Measurements from ENCODE around the gene CALM3.

CALM3 gene

GRCh38 chr19:46644720-46645119 lies 43.6 kb downstream of the CALM3 start:
- Histone ChIP-seq H3K27ac (ENCODE audit: insufficient read depth in 1 of 2, low read depth in 1 of 2, low read length in 2 of 2, poor library complexity in 1 of 2, severe bottlenecking in 2 of 2) (no peak overlapping the region), H3K36me3 (ENCODE audit: control insufficient read depth in 4 of 4, insufficient read depth in 4 of 4, low read length in 3 of 4) (no peaks in the 10 kb centered on the region), H3K9me3 (ENCODE audit: control extremely low read depth in 1 of 5, control insufficient read depth in 4 of 5, insufficient read depth in 2 of 5, low read depth in 1 of 5, low read length in 4 of 5) (peaks cover 0 to 25% (median 18%) of the 10 kb centered on the region in 5 experiments), H3K4me3 (ENCODE audit: control insufficient read depth in 1 of 7, extremely low read depth in 1 of 7, insufficient read depth in 4 of 7, low read depth in 2 of 7, low read length in 6 of 7) (no peak overlapping the region), H3K4me1 (ENCODE audit: control extremely low read depth in 1 of 4, control insufficient read depth in 4 of 4, insufficient read depth in 4 of 4, low read length in 3 of 4) (peaks cover 2 to 5% (median 4%) of the 10 kb centered on the region in 4 experiments), H3K27me3 (replicated peaks in 2 of 5; ENCODE audit: control insufficient read depth in 4 of 5, insufficient read depth in 5 of 5, low read length in 4 of 5) (peaks cover 4 to 61% (median 23%) of the 10 kb centered on the region in 5 experiments)
- ChIA-PET CTCF (interaction anchor here (0.9 to 1.2 kb wide), 2 partner anchors 28 to 30 kb away, joined by 3 read pairs; no protein-coding TSS in a partner anchor), POLR2A (interaction anchor here (1.0 kb wide), 1 partner anchor 13 kb away, joined by 4 read pairs; no protein-coding TSS in a partner anchor)
- no peak for DNase-seq
- 80% methylated on average over 1 of the region's 3 CpGs for WGBS (ENCODE audit: insufficient coverage)

- H3K27me3 ChIP-seq (replicated peaks in 2 of 5; ENCODE audit: control insufficient read depth in 4 of 5, insufficient read depth in 5 of 5, low read length in 4 of 5) = peaks cover 4 to 60% (median 29%) of the 10 kb centered on the region in 5 experiments
- CTCF ChIA-PET = interaction anchor here (1.0 to 1.7 kb wide), 2 partner anchors 15 to 32 kb away, joined by 3 read pairs; partner anchors contain the start of gene DACT3
- POLR2A ChIA-PET = no interaction called here
Measured at GRCh38 chr19:46646402-46646801, 45.3 kb downstream of the CALM3 start.

GRCh38 chr19:46648060-46648960 lies 47.2 kb downstream of the CALM3 start:
- Histone ChIP-seq H3K9me3 (ENCODE audit: control extremely low read depth in 1 of 5, control insufficient read depth in 4 of 5, insufficient read depth in 2 of 5, low read depth in 1 of 5, low read length in 4 of 5) (peaks cover 0 to 25% (median 18%) of the 10 kb centered on the region in 5 experiments), H3K36me3 (ENCODE audit: control insufficient read depth in 4 of 4, insufficient read depth in 4 of 4, low read length in 3 of 4) (no peaks in the 10 kb centered on the region), H3K27me3 (replicated peaks in 2 of 5; ENCODE audit: control insufficient read depth in 4 of 5, insufficient read depth in 5 of 5, low read length in 4 of 5) (peaks cover 4 to 65% (median 30%) of the 10 kb centered on the region in 5 experiments), H3K4me3 (ENCODE audit: control insufficient read depth in 1 of 7, extremely low read depth in 1 of 7, insufficient read depth in 4 of 7, low read depth in 2 of 7, low read length in 6 of 7) (no peak overlapping the region), H3K4me1 (ENCODE audit: control extremely low read depth in 1 of 4, control insufficient read depth in 4 of 4, insufficient read depth in 4 of 4, low read length in 3 of 4) (no peaks in the 10 kb centered on the region), H3K27ac (ENCODE audit: insufficient read depth in 1 of 2, low read depth in 1 of 2, low read length in 2 of 2, poor library complexity in 1 of 2, severe bottlenecking in 2 of 2) (no peak overlapping the region)
- CTCF ChIA-PET = interaction anchor here (1.2 kb wide), 1 partner anchor 10 kb away, joined by 3 read pairs; no protein-coding TSS in a partner anchor
- 18% methylated on average over 62 of the region's 63 CpGs for WGBS (ENCODE audit: insufficient coverage)
- peak in 1 of 3 donors; percentile 36 for DNase-seq
- POLR2A ChIA-PET = interaction anchor here (1.1 kb wide), 1 partner anchor 13 kb away, joined by 4 read pairs; the partner anchor contains the start of gene DACT3

More at GRCh38 chr19:46646402-46646801, 45.3 kb downstream of the CALM3 start:
- H3K36me3 ChIP-seq (ENCODE audit: control insufficient read depth in 4 of 4, insufficient read depth in 4 of 4, low read length in 3 of 4) = no peaks in the 10 kb centered on the region
- no peak overlapping the region for H3K27ac ChIP-seq (ENCODE audit: insufficient read depth in 1 of 2, low read depth in 1 of 2, low read length in 2 of 2, poor library complexity in 1 of 2, severe bottlenecking in 2 of 2)
- DNase-seq = no peak
- no peaks in the 10 kb centered on the region for H3K4me1 ChIP-seq (ENCODE audit: control extremely low read depth in 1 of 4, control insufficient read depth in 4 of 4, insufficient read depth in 4 of 4, low read length in 3 of 4)
- H3K9me3 ChIP-seq (ENCODE audit: control extremely low read depth in 1 of 5, control insufficient read depth in 4 of 5, insufficient read depth in 2 of 5, low read depth in 1 of 5, low read length in 4 of 5) = peaks cover 0 to 25% (median 18%) of the 10 kb centered on the region in 5 experiments
- WGBS (ENCODE audit: insufficient coverage) = 94% methylated on average over 2 of the region's 3 CpGs
- no peak overlapping the region for H3K4me3 ChIP-seq (ENCODE audit: control insufficient read depth in 1 of 7, extremely low read depth in 1 of 7, insufficient read depth in 4 of 7, low read depth in 2 of 7, low read length in 6 of 7)

GRCh38 chr19:46648961-46649960 lies 48.1 kb downstream of the CALM3 start:
- CTCF ChIA-PET = no interaction called here

GRCh38 chr19:46650445-46650844 lies 49.3 kb downstream of the CALM3 start:
- Histone ChIP-seq H3K4me3 (ENCODE audit: control insufficient read depth in 1 of 7, extremely low read depth in 1 of 7, insufficient read depth in 4 of 7, low read depth in 2 of 7, low read length in 6 of 7) (no peak overlapping the region), H3K27ac (ENCODE audit: insufficient read depth in 1 of 2, low read depth in 1 of 2, low read length in 2 of 2, poor library complexity in 1 of 2, severe bottlenecking in 2 of 2) (no peak overlapping the region), H3K4me1 (ENCODE audit: control extremely low read depth in 1 of 4, control insufficient read depth in 4 of 4, insufficient read depth in 4 of 4, low read length in 3 of 4) (peaks cover 0 to 9% (median under 1%) of the 10 kb centered on the region in 4 experiments), H3K9me3 (ENCODE audit: control extremely low read depth in 1 of 5, control insufficient read depth in 4 of 5, insufficient read depth in 2 of 5, low read depth in 1 of 5, low read length in 4 of 5) (peaks cover 0 to 25% (median 18%) of the 10 kb centered on the region in 5 experiments), H3K36me3 (ENCODE audit: control insufficient read depth in 4 of 4, insufficient read depth in 4 of 4, low read length in 3 of 4) (no peaks in the 10 kb centered on the region), H3K27me3 (replicated peaks in 2 of 5; ENCODE audit: control insufficient read depth in 4 of 5, insufficient read depth in 5 of 5, low read length in 4 of 5) (peaks cover 4 to 66% (median 27%) of the 10 kb centered on the region in 5 experiments)
- CTCF ChIA-PET = interaction anchor here (0.8 to 1.6 kb wide), 2 partner anchors 9 to 10 kb away, joined by 3 read pairs; partner anchors contain the start of gene DACT3
- DNase-seq = no peak
- POLR2A ChIA-PET = no interaction called here
- WGBS (ENCODE audit: insufficient coverage) = 88% methylated on average over 7 of the region's 7 CpGs

More at GRCh38 chr19:46648961-46649960, 48.1 kb downstream of the CALM3 start:
- Histone ChIP-seq H3K9me3 (ENCODE audit: control extremely low read depth in 1 of 5, control insufficient read depth in 4 of 5, insufficient read depth in 2 of 5, low read depth in 1 of 5, low read length in 4 of 5) (peaks cover 0 to 25% (median 18%) of the 10 kb centered on the region in 5 experiments), H3K27ac (ENCODE audit: insufficient read depth in 1 of 2, low read depth in 1 of 2, low read length in 2 of 2, poor library complexity in 1 of 2, severe bottlenecking in 2 of 2) (no peak overlapping the region), H3K4me1 (ENCODE audit: control extremely low read depth in 1 of 4, control insufficient read depth in 4 of 4, insufficient read depth in 4 of 4, low read length in 3 of 4) (peaks cover 0 to 4% (median under 1%) of the 10 kb centered on the region in 4 experiments), H3K36me3 (ENCODE audit: control insufficient read depth in 4 of 4, insufficient read depth in 4 of 4, low read length in 3 of 4) (no peaks in the 10 kb centered on the region), H3K4me3 (ENCODE audit: control insufficient read depth in 1 of 7, extremely low read depth in 1 of 7, insufficient read depth in 4 of 7, low read depth in 2 of 7, low read length in 6 of 7) (no peak overlapping the region), H3K27me3 (replicated peaks in 2 of 5; ENCODE audit: control insufficient read depth in 4 of 5, insufficient read depth in 5 of 5, low read length in 4 of 5) (peaks cover 4 to 69% (median 30%) of the 10 kb centered on the region in 5 experiments)
- 15% methylated on average over 117 of the region's 144 CpGs for WGBS (ENCODE audit: insufficient coverage)
- no peak for DNase-seq
- POLR2A ChIA-PET = interaction anchor here (1.1 kb wide), 1 partner anchor 12 kb away, joined by 4 read pairs; the partner anchor contains the start of gene DACT3

GRCh38 chr19:46654621-46655152 lies 53.6 kb downstream of the CALM3 start:
- no peak for DNase-seq
- Histone ChIP-seq H3K9me3 (ENCODE audit: control extremely low read depth in 1 of 5, control insufficient read depth in 4 of 5, insufficient read depth in 2 of 5, low read depth in 1 of 5, low read length in 4 of 5) (no peaks in the 10 kb centered on the region), H3K4me1 (ENCODE audit: control extremely low read depth in 1 of 4, control insufficient read depth in 4 of 4, insufficient read depth in 4 of 4, low read length in 3 of 4) (peaks cover 0 to 19% (median 10%) of the 10 kb centered on the region in 4 experiments), H3K27me3 (replicated peaks in 2 of 5; ENCODE audit: control insufficient read depth in 4 of 5, insufficient read depth in 5 of 5, low read length in 4 of 5) (peaks cover 0 to 47% (median 15%) of the 10 kb centered on the region in 5 experiments), H3K27ac (ENCODE audit: insufficient read depth in 1 of 2, low read depth in 1 of 2, low read length in 2 of 2, poor library complexity in 1 of 2, severe bottlenecking in 2 of 2) (no peak overlapping the region), H3K36me3 (ENCODE audit: control insufficient read depth in 4 of 4, insufficient read depth in 4 of 4, low read length in 3 of 4) (no peaks in the 10 kb centered on the region), H3K4me3 (ENCODE audit: control insufficient read depth in 1 of 7, extremely low read depth in 1 of 7, insufficient read depth in 4 of 7, low read depth in 2 of 7, low read length in 6 of 7) (no peak overlapping the region)
- WGBS (ENCODE audit: insufficient coverage) = 71% methylated on average over 11 of the region's 16 CpGs
- ChIA-PET CTCF (no interaction called here), POLR2A (no interaction called here)

Measured in common myeloid progenitor, CD34-positive (primary cell).